ENCODE data around the gene SLC25A21.
A peak's percentile ranks its signal among the peaks of the same experiment; 100 is the strongest.

The SLC25A21 gene

DNA sequence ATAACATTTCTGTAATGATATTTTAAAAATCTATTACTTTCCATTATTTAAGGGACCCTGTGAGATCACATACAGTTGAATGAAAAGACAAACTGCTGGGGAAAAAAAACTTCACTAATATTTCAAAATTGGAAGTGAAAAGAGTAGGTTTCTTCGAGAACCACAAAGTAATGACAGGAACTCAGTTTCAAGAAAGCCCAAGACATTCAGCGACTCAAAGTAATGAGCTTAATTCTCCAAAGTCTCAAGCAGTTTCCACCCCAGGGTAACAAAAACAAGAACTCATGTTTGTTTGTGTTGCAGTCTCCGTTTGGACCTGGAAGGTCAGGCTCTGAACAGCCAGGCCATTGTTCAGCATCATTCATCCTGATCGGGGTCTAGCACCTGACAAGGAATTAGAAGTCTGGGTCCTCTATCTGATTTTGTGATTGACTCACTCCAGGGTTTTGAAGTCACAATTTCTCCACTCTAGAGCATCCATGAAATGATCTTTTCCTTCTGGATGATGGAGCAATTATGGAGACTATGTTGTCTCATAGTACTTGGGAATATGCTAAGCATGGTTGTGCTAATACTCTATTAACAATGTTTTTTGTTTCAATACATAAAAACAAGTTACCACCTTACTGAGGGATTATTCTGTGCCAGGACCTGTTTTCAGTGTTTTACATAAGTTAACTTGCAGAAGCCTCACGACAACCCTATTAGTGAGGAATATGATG is 126.9 kb downstream of the SLC25A21 start:
- DNase-seq (ENCODE audit: low read depth), result no peak

- DNase-seq (ENCODE audit: low read depth), result no peak
These were observed 134.6 kb downstream of the SLC25A21 start for GRCh38 chr14:37037636-37038387.

- DNase-seq (ENCODE audit: low read depth), result peak; percentile 27
These were observed 135.6 kb downstream of the SLC25A21 start for GRCh38 chr14:37036669-37037341.

GRCh38 chr14:37035401-37035800 is 137.0 kb downstream of the SLC25A21 start:
- no peak for DNase-seq (ENCODE audit: low read depth)

DNA sequence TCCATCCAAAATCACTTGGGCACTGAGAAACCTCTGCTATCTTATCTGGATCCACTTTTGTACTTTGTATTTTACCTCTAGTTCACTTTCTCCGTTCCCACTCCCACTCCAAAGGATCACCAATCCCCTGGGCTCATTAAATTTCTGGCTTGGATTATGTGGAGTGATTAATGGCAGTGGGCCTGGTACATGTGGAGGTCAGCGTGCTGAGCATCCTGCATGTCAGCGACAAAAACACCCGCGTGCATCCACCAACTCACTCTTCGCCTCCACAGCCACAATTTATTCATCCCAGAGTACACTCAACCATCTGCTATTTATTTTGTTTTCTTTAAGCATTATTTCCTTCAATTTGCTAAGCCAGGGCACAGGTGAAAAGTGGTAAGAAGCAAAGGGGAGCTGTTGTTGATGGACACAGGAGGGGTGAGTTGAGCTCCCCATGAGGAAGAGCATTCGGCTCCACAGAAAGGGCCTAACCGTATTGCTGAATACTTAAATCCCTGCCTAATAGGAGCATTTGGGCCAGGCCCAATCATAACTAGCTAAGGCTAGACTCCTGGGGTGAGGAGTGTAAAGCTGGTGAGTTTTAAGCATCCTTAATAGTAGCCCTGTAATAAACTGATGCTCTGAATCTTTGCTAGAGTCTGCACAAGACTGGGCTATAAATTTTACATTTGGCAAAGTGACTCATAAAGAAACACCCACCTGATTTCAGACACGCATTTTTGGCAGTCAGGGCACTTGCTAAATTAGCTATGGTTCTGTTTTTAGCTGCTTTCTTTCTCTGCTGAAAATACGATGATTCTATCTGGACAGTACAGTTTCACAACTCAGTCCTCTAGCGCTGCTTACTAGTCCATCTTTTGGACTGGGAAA is 137.8 kb downstream of the SLC25A21 start:
- peak; percentile 24 for DNase-seq (ENCODE audit: low read depth)

DNA sequence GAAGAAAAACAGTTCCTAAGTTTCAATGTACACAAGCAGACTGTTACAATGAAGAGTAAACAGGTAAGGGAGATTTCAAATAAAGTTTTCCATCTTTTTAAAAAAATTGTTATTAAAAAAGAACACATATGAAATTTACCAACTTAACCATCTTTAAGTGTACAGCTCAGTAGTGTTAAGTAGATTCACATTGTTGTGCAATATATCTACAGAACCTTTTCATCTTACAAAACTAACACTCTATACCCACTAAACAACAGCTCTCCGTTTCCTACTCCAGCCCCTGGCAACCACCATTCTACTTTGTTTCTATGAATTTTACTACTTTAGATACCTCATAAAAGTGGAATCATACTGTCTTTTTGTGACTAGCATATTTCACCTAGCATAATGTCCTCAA is 139.5 kb downstream of the SLC25A21 start:
- no peak for DNase-seq (ENCODE audit: low read depth)

- no peak for DNase-seq (ENCODE audit: low read depth)
These were observed 145.1 kb downstream of the SLC25A21 start for GRCh38 chr14:37027188-37027824.

DNA sequence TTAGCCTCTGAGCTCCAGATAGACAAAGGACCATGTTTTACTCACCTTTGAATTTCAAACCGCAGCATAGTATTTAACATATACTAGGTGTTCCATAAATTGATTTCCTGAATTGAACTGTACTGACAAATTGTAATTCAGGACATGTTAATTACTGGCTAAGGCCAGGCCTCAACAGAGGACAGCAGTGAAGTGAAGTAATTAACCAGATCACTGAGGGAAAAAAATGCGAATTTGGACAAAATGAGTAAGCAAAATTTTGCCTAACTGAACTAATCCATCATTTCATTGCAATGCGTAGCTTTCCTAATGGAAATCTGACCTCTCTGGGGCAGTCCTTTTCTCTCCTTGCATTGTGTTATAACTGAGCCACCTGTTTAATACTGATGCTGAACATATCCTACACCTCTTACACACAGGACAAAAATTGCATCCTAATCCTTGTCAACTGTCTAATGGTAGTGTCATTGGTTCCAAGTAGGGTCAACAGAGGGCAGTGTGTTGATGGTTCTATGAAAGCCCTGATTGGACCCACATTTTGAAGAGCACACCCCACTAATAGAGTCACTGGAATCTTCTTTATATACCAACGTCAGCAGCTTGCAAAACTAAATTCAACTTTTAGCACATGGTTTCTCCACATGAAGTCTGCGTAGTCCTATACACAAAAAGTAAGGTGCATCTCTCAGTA is 148.4 kb downstream of the SLC25A21 start:
- DNase-seq (ENCODE audit: low read depth), result no peak

DNA sequence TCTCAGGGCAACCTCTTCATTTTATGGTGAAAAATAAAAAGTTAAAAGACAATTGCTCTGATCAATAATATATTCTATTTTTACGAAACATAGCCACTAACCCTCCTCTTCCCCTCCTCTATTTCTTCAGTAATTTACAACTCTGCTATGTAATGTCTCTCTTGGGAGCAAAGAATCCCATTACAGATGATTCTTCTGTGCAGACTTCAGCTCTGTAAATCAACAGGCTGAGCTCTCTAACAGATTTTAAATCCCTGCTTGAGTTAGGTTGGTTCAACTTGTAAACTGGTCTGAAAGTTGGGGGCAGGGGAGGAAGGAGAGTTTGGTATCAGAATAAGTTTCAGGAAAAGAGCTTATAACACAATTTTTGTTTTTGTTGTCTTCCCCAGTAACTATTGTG is 151.0 kb downstream of the SLC25A21 start:
- DNase-seq (ENCODE audit: low read depth), result no peak

DNA sequence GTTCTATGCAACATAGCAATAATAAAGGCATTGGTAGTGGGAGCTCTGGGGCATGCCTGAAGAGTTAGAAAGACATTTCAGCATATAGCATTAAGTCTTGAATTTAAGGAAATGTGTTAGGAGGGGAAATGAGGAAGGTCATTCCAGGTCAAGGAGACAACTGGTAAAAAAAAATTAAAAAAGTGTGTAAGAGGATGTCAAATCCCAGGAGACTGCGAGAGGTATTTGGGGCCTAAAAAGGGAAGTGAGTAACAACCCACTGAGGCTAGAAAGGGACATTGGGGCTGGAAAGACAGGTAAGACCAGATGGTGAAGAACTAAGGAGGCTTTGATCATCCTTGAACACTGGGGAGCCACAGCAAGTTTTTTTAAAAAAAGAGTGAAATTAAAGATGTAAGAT is 152.9 kb downstream of the SLC25A21 start:
- no peak for DNase-seq (ENCODE audit: low read depth)

GRCh38 chr14:37018571-37019240 is 153.7 kb downstream of the SLC25A21 start:
- no peak for DNase-seq (ENCODE audit: low read depth)

GRCh38 chr14:37013078-37013477 is 159.3 kb downstream of the SLC25A21 start:
- no peak for DNase-seq (ENCODE audit: low read depth)

DNA sequence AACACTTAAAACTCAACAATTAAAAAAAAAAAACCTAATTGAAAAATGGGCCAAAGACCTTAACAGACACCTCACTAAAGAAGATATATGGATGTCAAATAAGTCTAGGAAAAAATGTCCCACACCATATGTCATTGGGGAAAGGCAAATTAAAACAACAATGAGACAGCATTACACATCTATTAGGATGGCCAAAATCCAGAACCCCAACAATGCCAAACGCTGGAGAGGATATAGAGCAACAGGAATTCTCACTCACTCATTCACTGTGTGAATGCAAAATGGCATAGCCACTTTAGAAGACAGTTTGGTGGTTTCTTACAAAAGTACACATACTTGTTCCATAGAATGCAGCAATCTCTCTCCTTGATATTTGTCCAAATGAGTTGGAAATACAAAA is 173.7 kb downstream of the SLC25A21 start:
- no peak for DNase-seq (ENCODE audit: low read depth)

- DNase-seq (ENCODE audit: low read depth), result no peak
These were observed 174.6 kb downstream of the SLC25A21 start for GRCh38 chr14:36997843-36998242.

- no peak for DNase-seq (ENCODE audit: low read depth)
These were observed 175.4 kb downstream of the SLC25A21 start for GRCh38 chr14:36996857-36997590.

DNA sequence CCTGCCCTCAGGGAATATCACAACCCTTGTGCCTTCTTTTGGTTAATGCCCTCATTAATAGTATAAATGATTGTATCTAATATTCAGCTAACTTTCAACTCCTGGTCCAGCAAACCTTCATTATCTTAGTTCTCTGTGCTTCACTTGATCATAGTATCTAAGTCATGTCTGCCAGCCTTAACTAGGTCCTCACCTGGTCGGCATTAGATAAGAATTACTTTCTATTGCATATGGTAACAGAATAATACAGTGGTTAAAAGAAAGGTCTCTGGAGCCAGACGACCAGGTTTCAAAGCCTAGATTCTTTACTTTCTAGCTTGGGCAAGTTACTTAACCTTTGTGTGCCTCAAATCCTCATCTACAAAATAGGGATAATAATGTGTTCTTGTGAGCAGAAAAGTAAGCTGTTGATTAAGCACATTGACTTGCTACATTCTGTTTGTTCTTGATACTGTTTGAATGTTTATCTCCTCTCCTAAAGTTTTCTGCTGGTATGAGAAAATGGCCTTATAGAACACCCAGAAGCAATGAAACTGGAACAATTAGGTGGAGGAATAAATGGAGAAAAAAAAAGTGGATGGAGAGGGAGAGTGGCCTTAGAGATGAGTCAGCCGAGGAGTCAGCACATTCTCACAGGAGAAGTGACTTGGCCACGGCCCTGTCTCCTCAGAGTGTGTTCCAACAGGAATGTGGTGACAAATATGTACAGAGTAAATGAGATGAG is 176.1 kb downstream of the SLC25A21 start:
- no peak for DNase-seq (ENCODE audit: low read depth)

GRCh38 chr14:36989806-36990205 is 182.6 kb downstream of the SLC25A21 start:
- DNase-seq (ENCODE audit: low read depth), result no peak

GRCh38 chr14:36988989-36989388 is 183.4 kb downstream of the SLC25A21 start:
- no peak for DNase-seq (ENCODE audit: low read depth)

DNA sequence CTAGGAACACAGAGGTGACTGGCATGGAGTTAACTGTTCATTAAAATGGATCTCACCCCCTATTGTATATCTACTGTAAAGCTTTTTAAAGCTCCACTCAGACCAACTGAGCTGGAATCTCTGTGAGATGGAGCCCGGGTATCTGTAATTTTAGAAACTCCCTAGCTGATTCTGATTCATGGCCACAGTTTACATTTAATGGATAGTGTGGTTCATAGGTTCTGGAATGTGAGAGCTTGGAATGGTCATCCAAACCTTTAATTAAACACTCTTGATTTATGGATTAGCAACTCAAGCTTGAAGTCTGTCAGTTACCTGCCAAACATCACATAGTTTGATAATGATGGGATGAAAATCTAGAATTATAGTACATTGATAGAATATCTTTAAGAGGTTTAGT is 183.8 kb downstream of the SLC25A21 start:
- no peak for DNase-seq (ENCODE audit: low read depth)

Data from fibroblast of the conjunctiva (primary cell).